Mesenchymal stem cell (in vitro differentiated cells and primary cell): Measurements from ENCODE around the gene ZNF568.
A peak's percentile ranks its signal among the peaks of the same experiment; 100 is the strongest.

ENCODE experiments used
- DNase-seq: peaks from one replicate; pipeline ENCODE4 v3.0.0-alpha.2; 2013
- H2AFZ ChIP-seq: one replicate; pipeline ENCODE4 v1.6.1; 2013; ENCODE audit warnings: low read depth, mild to moderate bottlenecking, control low read depth, inconsistent platforms, low read length, moderate library complexity
- H2AK5ac ChIP-seq: 2 replicates; pipeline ENCODE4 v1.6.1; 2013; ENCODE audit warnings: low read length, moderate library complexity, mild to moderate bottlenecking, inconsistent platforms; ENCODE audit not compliant: severe bottlenecking
- H2BK120ac ChIP-seq: one replicate; pipeline ENCODE4 v1.6.1; 2013; ENCODE audit warnings: low read depth, mild to moderate bottlenecking, inconsistent platforms, low read length, moderate library complexity
- H2BK12ac ChIP-seq, 2 experiments: one replicate each; pipeline ENCODE4 v1.6.1; 2013; ENCODE audit warnings: inconsistent platforms in 2 of 2, low read length in 2 of 2, mild to moderate bottlenecking in 2 of 2, moderate library complexity in 2 of 2, control low read depth in 1 of 2
- H2BK15ac ChIP-seq: one replicate; pipeline ENCODE4 v1.6.1; 2013; ENCODE audit warnings: mild to moderate bottlenecking, low read depth, inconsistent platforms; ENCODE audit not compliant: poor library complexity, severe bottlenecking
- H2BK5ac ChIP-seq: 2 replicates; pipeline ENCODE4 v1.6.1; 2013; ENCODE audit warnings: low read depth, mild to moderate bottlenecking, low read length, control low read depth, inconsistent platforms; ENCODE audit not compliant: poor library complexity, severe bottlenecking
- H3K14ac ChIP-seq, 2 experiments: one replicate each; pipeline ENCODE4 v1.6.1; 2013; ENCODE audit warnings: inconsistent platforms in 2 of 2, low read length in 2 of 2, control low read depth in 1 of 2, mild to moderate bottlenecking in 1 of 2, moderate library complexity in 1 of 2
- H3K18ac ChIP-seq, 2 experiments: one replicate each; pipeline ENCODE4 v1.6.1; 2013; ENCODE audit warnings: inconsistent platforms in 2 of 2, low read length in 2 of 2, control low read depth in 1 of 2, low read depth in 1 of 2, mild to moderate bottlenecking in 1 of 2
- H3K23ac ChIP-seq, 2 experiments: one replicate each; pipeline ENCODE4 v1.6.1; 2013; ENCODE audit warnings: inconsistent platforms in 2 of 2, low read length in 2 of 2, mild to moderate bottlenecking in 2 of 2, moderate library complexity in 2 of 2, control low read depth in 1 of 2
- H3K27ac ChIP-seq: 2 replicates; pipeline ENCODE4 v1.5.1; 2013; ENCODE audit warnings: mild to moderate bottlenecking, moderate library complexity, low read length, control low read depth, inconsistent platforms; ENCODE audit not compliant: poor library complexity, severe bottlenecking
- H3K27me3 ChIP-seq, 2 experiments: 2 replicates each; pipeline versions ENCODE4 v1.6.1 to v1.7.0; 2013; ENCODE audit warnings: low read length in 2 of 2, mild to moderate bottlenecking in 2 of 2, moderate library complexity in 2 of 2, control low read depth in 1 of 2, inconsistent platforms in 1 of 2; ENCODE audit not compliant: control insufficient read depth in 1 of 2, insufficient read depth in 1 of 2
- H3K36me3 ChIP-seq, 2 experiments: 2 replicates each; pipeline versions ENCODE4 v1.6.1 to v1.7.0; 2013; ENCODE audit warnings: low read length in 2 of 2, control low read depth in 1 of 2, inconsistent platforms in 1 of 2, low read depth in 1 of 2, mild to moderate bottlenecking in 1 of 2; ENCODE audit not compliant: insufficient read depth in 2 of 2, control insufficient read depth in 1 of 2
- H3K4ac ChIP-seq, 2 experiments: one replicate each; pipeline ENCODE4 v1.6.1; 2013; ENCODE audit warnings: inconsistent platforms in 2 of 2, low read length in 2 of 2, mild to moderate bottlenecking in 2 of 2, moderate library complexity in 2 of 2, control low read depth in 1 of 2, low read depth in 1 of 2
- H3K4me1 ChIP-seq: 2 replicates; pipeline ENCODE4 v1.6.1; 2013; ENCODE audit warnings: low read depth, low read length, control low read depth; ENCODE audit not compliant: control insufficient read depth, insufficient read depth
- H3K4me2 ChIP-seq: 2 replicates; pipeline ENCODE4 v1.6.1; 2013; ENCODE audit warnings: low read length, mild to moderate bottlenecking, inconsistent platforms; ENCODE audit not compliant: poor library complexity, severe bottlenecking
- H3K4me3 ChIP-seq, 2 experiments: 2 replicates each; pipeline versions ENCODE4 v1.5.1 to v1.7.0; 2013; ENCODE audit warnings: low read length in 2 of 2, mild to moderate bottlenecking in 2 of 2, control low read depth in 1 of 2, low read depth in 1 of 2; ENCODE audit not compliant: insufficient read depth in 1 of 2
- H3K79me1 ChIP-seq: replicated peaks from 2 replicates; pipeline ENCODE4 v1.6.1; 2013; ENCODE audit warnings: mild to moderate bottlenecking, control low read depth, low read length, inconsistent platforms; ENCODE audit not compliant: poor library complexity, severe bottlenecking
- H3K9ac ChIP-seq: 2 replicates; pipeline ENCODE4 v1.7.0; 2013; ENCODE audit warnings: mild to moderate bottlenecking, low read length, moderate library complexity
- H3K9me3 ChIP-seq: 2 replicates; pipeline ENCODE4 v1.7.0; 2013; ENCODE audit warnings: mild to moderate bottlenecking, low read length; ENCODE audit not compliant: control insufficient read depth
- H4K8ac ChIP-seq: one replicate; pipeline ENCODE4 v1.6.1; 2013; ENCODE audit warnings: inconsistent platforms, mild to moderate bottlenecking, low read length, moderate library complexity
- H4K91ac ChIP-seq: one replicate; pipeline ENCODE4 v1.6.1; 2013; ENCODE audit warnings: mild to moderate bottlenecking, low read length, inconsistent platforms
- WGBS: methylation state at CpG from one replicate; pipeline ENCODE4 v1.1.7; 2013; ENCODE audit warnings: mixed read lengths; 5-methylcytosine and 5-hydroxymethylcytosine counted together

The ZNF568 gene

GRCh38 chr19:36894849-36895383 is 21.2 kb upstream of the ZNF568 start:
- Histone ChIP-seq H4K91ac (no peak overlapping the region), H3K4me1 (no peaks in the 10 kb centered on the region), H2BK120ac (no peak overlapping the region), H4K8ac (no peak overlapping the region), H2BK15ac (no peak overlapping the region), H3K23ac (no peak overlapping the region), H3K4me2 (no peak overlapping the region), H2AFZ (no peak overlapping the region), H3K27ac (no peak overlapping the region), H3K79me1 (peaks cover 3% of the 10 kb centered on the region), H3K9me3 (peaks cover 96% of the 10 kb centered on the region), H3K36me3 (peaks cover 19 to 87% of the 10 kb centered on the region in 2 experiments), H3K4me3 (peak overlapping the region in 1 of 2 experiments; percentile 61), H2AK5ac (no peak overlapping the region), H3K27me3 (no peaks in the 10 kb centered on the region), H2BK5ac (no peak overlapping the region), H3K18ac (no peak overlapping the region), H3K14ac (no peak overlapping the region), H2BK12ac (no peak overlapping the region), H3K4ac (no peak overlapping the region), H3K9ac (no peak overlapping the region)
- no CpG with 5 or more reads among the region's 2 CpGs for WGBS
- DNase-seq = no peak

DNA sequence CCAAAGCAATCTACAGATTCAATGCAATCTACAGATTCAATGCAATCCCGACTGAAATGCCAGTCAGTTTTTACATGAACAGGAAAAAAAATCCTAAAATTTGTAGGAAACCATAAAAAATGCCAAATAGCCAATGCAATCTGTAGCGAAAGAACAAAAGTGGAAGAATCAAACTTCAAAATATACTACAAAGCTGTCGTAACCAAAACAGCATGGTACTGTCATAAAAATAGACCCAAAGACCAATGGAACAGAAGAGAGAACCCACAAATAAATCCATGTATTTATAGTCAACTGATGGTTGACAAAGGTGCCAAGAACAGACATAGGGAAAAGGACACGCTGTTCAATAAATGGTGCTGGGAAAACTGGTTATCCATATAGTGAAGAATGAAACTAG is 17.7 kb upstream of the ZNF568 start:
- Histone ChIP-seq H3K4me3 (peak overlapping the region in 1 of 2 experiments; percentile 44), H2BK12ac (no peak overlapping the region), H3K9me3 (peaks cover 96% of the 10 kb centered on the region), H3K36me3 (peaks cover 26 to 85% of the 10 kb centered on the region in 2 experiments), H3K4ac (no peak overlapping the region), H2BK15ac (no peak overlapping the region), H3K27ac (no peak overlapping the region), H3K79me1 (peaks cover 3% of the 10 kb centered on the region), H2AK5ac (no peak overlapping the region), H3K18ac (no peak overlapping the region), H3K27me3 (no peaks in the 10 kb centered on the region), H3K9ac (no peak overlapping the region), H3K4me1 (no peaks in the 10 kb centered on the region), H2AFZ (no peak overlapping the region), H2BK5ac (no peak overlapping the region), H3K4me2 (no peak overlapping the region), H4K8ac (no peak overlapping the region), H3K23ac (no peak overlapping the region), H4K91ac (no peak overlapping the region), H3K14ac (no peak overlapping the region), H2BK120ac (no peak overlapping the region)
- WGBS = 92% methylated on average over 3 of the region's 4 CpGs
- DNase-seq = no peak

DNA sequence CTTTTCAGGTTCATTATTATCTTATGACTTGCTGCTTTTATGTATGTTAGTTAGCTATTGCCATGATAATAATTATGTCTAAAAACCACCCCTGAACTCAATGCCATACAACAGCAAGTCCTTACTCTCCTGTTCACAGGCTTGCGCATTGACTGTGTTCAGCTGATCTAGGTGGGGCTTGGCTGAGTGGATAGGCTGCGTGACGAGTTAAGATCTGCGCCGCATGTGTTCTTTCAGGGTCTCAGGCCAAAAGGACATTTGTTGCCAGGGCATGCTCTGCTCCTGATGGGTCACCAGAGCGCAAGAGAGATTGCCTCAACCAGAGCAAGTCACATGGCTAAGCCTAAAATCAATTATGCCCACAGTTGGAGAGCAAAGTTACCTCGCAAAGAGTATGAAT is 859 bp downstream of the ZNF568 start:
- peaks cover 11% of the 10 kb centered on the region for H3K79me1 ChIP-seq
- H2AFZ ChIP-seq = no peak overlapping the region
- H3K14ac ChIP-seq = no peak overlapping the region
- WGBS = 82% methylated on average over 5 of the region's 7 CpGs
- peak overlapping the region in 1 of 2 experiments; percentile 92 for H3K4me3 ChIP-seq
- H3K27ac ChIP-seq = no peak overlapping the region
- H2AK5ac ChIP-seq = no peak overlapping the region
- H2BK5ac ChIP-seq = no peak overlapping the region
- no peak for DNase-seq
- H3K9ac ChIP-seq = peak overlapping the region; percentile 96
- H3K27me3 ChIP-seq = no peaks in the 10 kb centered on the region
- H2BK120ac ChIP-seq = no peak overlapping the region
- no peak overlapping the region for H3K23ac ChIP-seq
- no peak overlapping the region for H4K91ac ChIP-seq
- peak overlapping the region; percentile 57 for H4K8ac ChIP-seq
- peaks cover 3% of the 10 kb centered on the region for H3K4me1 ChIP-seq
- no peak overlapping the region for H3K18ac ChIP-seq
- H2BK12ac ChIP-seq = no peak overlapping the region
- H3K36me3 ChIP-seq = peaks cover 12 to 53% of the 10 kb centered on the region in 2 experiments
- peaks cover 56% of the 10 kb centered on the region for H3K9me3 ChIP-seq
- peak overlapping the region; percentile 66 for H3K4me2 ChIP-seq
- H2BK15ac ChIP-seq = no peak overlapping the region
- H3K4ac ChIP-seq = no peak overlapping the region

DNA sequence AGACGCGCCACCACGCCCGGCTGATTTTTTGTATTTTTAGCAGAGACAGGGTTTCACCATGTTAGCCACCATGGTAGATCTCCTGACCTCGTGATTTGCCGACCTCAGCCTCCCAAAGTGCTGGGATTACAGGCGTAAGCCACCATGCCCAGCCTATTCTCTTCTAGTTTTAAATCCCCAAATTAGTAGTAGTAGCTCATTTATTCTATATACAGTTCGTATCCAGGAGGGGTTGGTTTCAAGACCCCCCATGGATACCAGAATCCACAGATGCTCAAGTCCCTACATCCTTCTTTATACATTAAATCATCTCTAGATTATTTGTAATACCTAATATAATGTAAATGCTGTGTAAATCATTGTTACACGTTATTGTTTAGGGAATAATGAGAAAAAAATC is 2.0 kb downstream of the ZNF568 start:
- no peak overlapping the region for H3K23ac ChIP-seq
- DNase-seq = no peak
- H3K36me3 ChIP-seq = peaks cover 19 to 57% of the 10 kb centered on the region in 2 experiments
- H2BK120ac ChIP-seq = no peak overlapping the region
- no peak overlapping the region for H3K27ac ChIP-seq
- H3K18ac ChIP-seq = no peak overlapping the region
- no peaks in the 10 kb centered on the region for H3K27me3 ChIP-seq
- H4K8ac ChIP-seq = no peak overlapping the region
- no peak overlapping the region for H2AK5ac ChIP-seq
- peaks cover 58% of the 10 kb centered on the region for H3K9me3 ChIP-seq
- 95% methylated on average over 7 of the region's 9 CpGs for WGBS
- H3K79me1 ChIP-seq = peaks cover 11% of the 10 kb centered on the region
- H2BK15ac ChIP-seq = no peak overlapping the region
- no peak overlapping the region for H2BK12ac ChIP-seq
- H3K14ac ChIP-seq = no peak overlapping the region
- H2BK5ac ChIP-seq = no peak overlapping the region
- no peak overlapping the region for H3K9ac ChIP-seq
- H3K4me1 ChIP-seq = peaks cover 3% of the 10 kb centered on the region
- peak overlapping the region in 1 of 2 experiments; percentile 38 for H3K4me3 ChIP-seq
- H3K4me2 ChIP-seq = no peak overlapping the region
- H2AFZ ChIP-seq = no peak overlapping the region
- H3K4ac ChIP-seq = no peak overlapping the region
- H4K91ac ChIP-seq = no peak overlapping the region
